Activated CD8-positive, alpha-beta memory T cell treated with anti-CD3 and anti-CD28 coated beads, Interleukin-2, amount 10 ng/mL, durations not matched to agents 7 days and 5 days (primary cell): ENCODE results near the gene DEFB132. TPM values are rescaled to one million over a fixed set of nuclear protein-coding genes. Genes with fewer than 3 reads are reported as not detected.
A peak's percentile ranks its signal among the peaks of the same experiment; 100 is the strongest.

ENCODE experiments used
- ATAC-seq: fragments of 150-1000 bp; cut with Tn5 transposase; one replicate; pipeline ENCODE4 v1.10.0; 2021; ENCODE audit warnings: moderate library complexity
- CTCF ChIA-PET: fragments of 350-600 bp; sonication (Branson Sonifier 250); formaldehyde crosslinking; loops from one replicate; lab custom pipeline; 2021; ENCODE audit warnings: antibody characterized with exemption; lab: Charles Lee
- DNase-seq: peaks from one replicate; pipeline ENCODE4 v3.0.0-alpha.2; 2020
- H3K27ac Mint-ChIP-seq: one replicate; pipeline ENCODE4 v1.8.0; 2021; ENCODE audit warnings: mild to moderate bottlenecking, mixed read lengths
- H3K27me3 Mint-ChIP-seq: one replicate; pipeline ENCODE4 v1.8.0; 2021; ENCODE audit warnings: mixed read lengths
- H3K36me3 Mint-ChIP-seq: one replicate; pipeline ENCODE4 v1.8.0; 2021; ENCODE audit warnings: mild to moderate bottlenecking, mixed read lengths
- H3K4me1 Mint-ChIP-seq: one replicate; pipeline ENCODE4 v1.8.0; 2021; ENCODE audit warnings: mixed read lengths
- H3K4me3 Mint-ChIP-seq: one replicate; pipeline ENCODE4 v1.8.0; 2021; ENCODE audit warnings: mild to moderate bottlenecking, moderate library complexity, mixed read lengths
- H3K9me3 Mint-ChIP-seq: one replicate; pipeline ENCODE4 v1.8.0; 2022; ENCODE audit warnings: low read depth, mixed read lengths
- total RNA-seq, 2 experiments: library from RNA; stranded (reverse); gene quantifications; one replicate each; pipeline ENCODE4 v1.2.3, GENCODE V29; 2021

The DEFB132 gene
- total RNA-seq, 2 experiments from 2014 or later = not detected

DNA sequence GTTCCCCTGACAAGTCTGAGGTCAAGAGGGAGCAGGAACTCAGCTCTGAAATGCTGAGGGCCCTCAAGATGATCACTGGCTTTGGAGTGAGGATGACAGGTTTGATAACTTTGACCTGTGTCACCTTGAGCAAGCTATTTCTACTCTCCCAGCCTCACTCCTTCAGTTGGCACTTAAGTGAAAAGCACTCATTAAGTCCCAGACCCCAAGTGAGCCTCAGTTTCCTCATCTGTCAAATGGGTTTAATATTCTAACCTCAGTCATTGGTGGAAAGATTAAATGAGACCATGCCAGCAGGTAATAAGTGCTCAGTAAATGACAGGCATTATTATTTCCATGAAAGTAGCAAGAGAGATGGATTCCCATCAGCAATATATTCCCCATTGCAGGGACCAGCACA is 14.0 kb downstream of the DEFB132 start:
- DNase-seq = no peak
- Mint-ChIP-seq H3K4me3 (no peak overlapping the region), H3K4me1 (peaks cover 5% of the 10 kb centered on the region), H3K36me3 (peaks cover 3% of the 10 kb centered on the region), H3K27me3 (no peaks in the 10 kb centered on the region), H3K9me3 (no peaks in the 10 kb centered on the region), H3K27ac (no peak overlapping the region)
- CTCF ChIA-PET = no interaction called here
- no peak for ATAC-seq

DNA sequence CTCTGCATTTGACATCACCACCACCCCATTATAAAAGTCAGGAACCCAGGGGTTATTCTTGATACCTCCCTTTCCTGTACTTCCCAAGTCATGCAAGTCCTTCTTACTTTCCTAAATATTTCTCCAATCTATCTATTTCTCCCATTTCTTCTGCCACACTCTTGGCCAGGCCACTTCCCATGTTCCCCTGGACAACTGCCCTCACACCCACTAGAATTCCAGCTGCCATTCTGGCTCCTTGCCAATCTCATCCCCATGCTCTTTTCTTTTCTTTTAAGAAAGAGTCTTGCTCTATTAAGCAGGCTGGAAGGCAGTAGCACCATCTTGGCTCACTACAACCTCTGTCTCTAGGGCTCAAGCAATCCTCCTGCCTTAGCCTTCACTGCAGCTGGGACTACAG is 15.2 kb downstream of the DEFB132 start:
- Mint-ChIP-seq H3K4me1 (no peaks in the 10 kb centered on the region), H3K36me3 (peaks cover 3% of the 10 kb centered on the region), H3K27me3 (no peaks in the 10 kb centered on the region), H3K4me3 (no peak overlapping the region), H3K9me3 (no peaks in the 10 kb centered on the region), H3K27ac (no peak overlapping the region)
- CTCF ChIA-PET = no interaction called here
- ATAC-seq = no peak
- no peak for DNase-seq

DNA sequence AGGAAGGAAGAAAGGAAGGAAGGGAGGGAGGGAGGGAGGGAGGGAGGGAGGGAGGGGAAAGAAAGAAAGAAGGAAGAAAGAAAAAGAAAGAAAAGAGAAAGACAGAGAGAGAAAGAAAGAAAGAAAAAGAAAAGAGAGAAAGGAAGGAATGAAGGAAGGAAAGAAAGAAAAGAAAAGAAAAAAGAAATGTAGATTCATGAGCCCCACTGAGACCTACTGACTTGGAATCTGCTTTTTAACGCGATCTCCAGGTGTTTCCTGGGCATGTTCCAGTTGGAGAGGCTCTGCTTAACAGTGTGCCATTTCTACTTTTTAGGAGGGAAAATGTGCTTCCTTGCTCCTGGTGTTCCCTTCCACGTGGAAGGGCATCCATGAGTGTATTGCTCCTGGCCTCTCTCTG is 16.4 kb downstream of the DEFB132 start:
- ATAC-seq = no peak
- peaks cover 6% of the 10 kb centered on the region for H3K36me3 Mint-ChIP-seq
- CTCF ChIA-PET = no interaction called here
- H3K27me3 Mint-ChIP-seq = no peaks in the 10 kb centered on the region
- H3K4me1 Mint-ChIP-seq = no peaks in the 10 kb centered on the region
- H3K9me3 Mint-ChIP-seq = no peaks in the 10 kb centered on the region
- no peak for DNase-seq
- H3K4me3 Mint-ChIP-seq = no peak overlapping the region
- no peak overlapping the region for H3K27ac Mint-ChIP-seq

DNA sequence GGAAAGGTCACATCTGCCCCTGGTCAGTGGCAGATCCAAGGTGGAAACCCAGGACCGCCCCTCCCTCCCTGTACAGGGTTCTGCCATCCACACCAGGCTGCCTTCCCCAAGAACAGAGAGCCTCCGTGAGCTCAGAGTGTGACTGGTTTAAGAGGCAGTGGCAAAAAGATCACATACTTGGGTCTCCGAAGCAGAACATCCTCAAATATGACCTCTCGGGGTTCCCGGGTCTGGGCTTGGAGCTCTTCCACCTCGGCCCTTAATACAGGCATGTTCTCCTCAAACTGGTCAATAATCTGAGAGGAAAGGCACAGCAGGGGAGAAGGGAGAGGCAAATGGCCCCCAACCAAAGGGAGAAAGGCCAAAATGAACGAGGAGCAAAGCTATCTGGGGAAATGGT is 18.3 kb downstream of the DEFB132 start:
- peaks cover 7% of the 10 kb centered on the region for H3K36me3 Mint-ChIP-seq

DNA sequence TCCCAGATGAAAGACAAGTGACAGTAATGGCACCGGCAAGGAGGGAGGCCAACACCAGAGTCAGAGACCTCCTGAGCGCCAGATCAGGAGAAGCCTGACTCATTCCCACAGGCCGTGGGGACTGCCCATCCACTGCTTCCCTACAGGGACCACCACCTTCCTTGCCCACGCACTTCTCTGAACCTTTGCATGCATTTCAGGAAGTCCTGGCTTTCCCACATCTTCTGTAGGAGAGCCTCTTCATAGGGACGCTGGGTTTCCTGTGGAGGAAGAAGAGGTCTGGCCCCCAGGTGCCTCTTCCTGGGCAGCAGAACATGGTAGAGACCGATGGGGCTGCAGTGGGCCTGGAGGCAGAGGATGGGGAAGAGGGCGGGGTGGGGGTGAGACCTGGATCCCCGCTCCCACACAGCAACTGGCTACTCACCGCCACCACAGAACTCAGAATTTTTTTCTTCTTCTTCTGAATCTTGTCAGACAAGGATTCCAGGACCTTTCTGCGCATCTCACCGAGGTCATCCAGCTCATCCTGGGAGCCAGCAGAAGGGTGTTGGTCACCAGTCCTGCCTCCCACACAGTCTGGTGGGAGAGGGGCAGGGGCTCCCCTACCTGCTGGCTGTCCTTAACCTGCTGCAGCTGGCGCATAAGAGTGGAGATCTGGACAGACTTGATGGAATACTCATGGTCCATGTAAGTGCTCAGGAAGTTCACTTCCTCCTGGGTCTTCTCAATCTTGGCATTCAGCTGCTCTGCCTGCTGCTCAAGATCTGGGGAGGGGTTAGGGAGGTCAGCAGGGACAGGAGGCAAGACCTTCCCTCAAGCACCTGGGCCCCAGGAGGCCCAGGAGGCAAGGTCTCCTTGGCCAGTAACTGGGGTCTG is 19.3 kb downstream of the DEFB132 start:
- CTCF ChIA-PET = interaction anchor here (0.9 kb wide), 1 partner anchor 63 kb away, joined by 3 read pairs; no protein-coding TSS in a partner anchor
- no peaks in the 10 kb centered on the region for H3K4me1 Mint-ChIP-seq
- DNase-seq (peak; percentile 16), ATAC-seq (no peak)
- H3K4me3 Mint-ChIP-seq = no peak overlapping the region
- H3K36me3 Mint-ChIP-seq = peaks cover 9% of the 10 kb centered on the region
- H3K27ac Mint-ChIP-seq = no peak overlapping the region
- no peaks in the 10 kb centered on the region for H3K27me3 Mint-ChIP-seq
- no peaks in the 10 kb centered on the region for H3K9me3 Mint-ChIP-seq

More for the DNA sequence above, 18.3 kb downstream of the DEFB132 start:
- Mint-ChIP-seq H3K4me3 (no peak overlapping the region), H3K4me1 (no peaks in the 10 kb centered on the region), H3K27ac (no peak overlapping the region), H3K27me3 (no peaks in the 10 kb centered on the region), H3K9me3 (no peaks in the 10 kb centered on the region)
- CTCF ChIA-PET = no interaction called here
- ATAC-seq (no peak), DNase-seq (no peak)

DNA sequence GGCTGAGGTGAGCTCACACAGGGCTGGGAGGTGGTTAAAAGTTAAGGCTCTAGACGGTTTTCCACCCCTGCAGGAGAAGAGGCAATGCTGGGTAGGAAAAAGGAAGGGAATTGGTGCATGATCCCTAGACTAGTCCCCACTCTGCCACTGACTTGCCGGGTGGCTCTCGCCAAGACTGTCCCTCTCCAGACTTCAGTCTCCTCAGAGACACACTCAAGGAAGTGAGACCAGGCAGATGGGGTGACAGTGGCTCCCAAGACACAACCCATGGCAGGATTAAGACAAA is 19.9 kb downstream of the DEFB132 start:
- no peak overlapping the region for H3K27ac Mint-ChIP-seq
- DNase-seq (no peak), ATAC-seq (no peak)
- H3K36me3 Mint-ChIP-seq = peaks cover 9% of the 10 kb centered on the region
- no peak overlapping the region for H3K4me3 Mint-ChIP-seq
- CTCF ChIA-PET = interaction anchor here (0.9 kb wide), 1 partner anchor 62 kb away, joined by 3 read pairs; no protein-coding TSS in a partner anchor
- no peaks in the 10 kb centered on the region for H3K4me1 Mint-ChIP-seq
- no peaks in the 10 kb centered on the region for H3K27me3 Mint-ChIP-seq
- H3K9me3 Mint-ChIP-seq = no peaks in the 10 kb centered on the region

DNA sequence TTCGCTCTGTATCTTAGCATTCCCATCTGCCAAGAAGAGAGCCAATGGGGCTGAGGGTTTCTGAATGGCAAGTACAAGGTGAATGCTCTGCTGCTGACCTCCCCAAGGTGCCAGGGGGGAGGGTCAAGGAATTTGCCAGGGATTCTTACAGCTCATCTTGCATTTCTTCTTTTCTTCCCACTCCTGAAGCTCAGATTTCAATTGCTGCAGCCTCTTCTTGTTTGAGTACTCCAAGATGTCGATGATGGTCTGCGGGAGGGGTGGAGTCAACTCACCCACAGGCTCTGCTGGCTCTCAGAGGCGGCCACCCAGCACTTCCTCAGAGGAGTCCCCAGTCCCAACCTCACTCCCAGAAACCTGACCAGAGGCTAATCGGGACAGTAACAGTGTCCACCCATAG is 20.7 kb downstream of the DEFB132 start:
- CTCF ChIA-PET = interaction anchor here (0.9 kb wide), 1 partner anchor 61 kb away, joined by 3 read pairs; no protein-coding TSS in a partner anchor
- H3K27me3 Mint-ChIP-seq = no peaks in the 10 kb centered on the region
- DNase-seq (no peak), ATAC-seq (no peak)
- H3K36me3 Mint-ChIP-seq = peaks cover 9% of the 10 kb centered on the region
- no peaks in the 10 kb centered on the region for H3K9me3 Mint-ChIP-seq
- no peak overlapping the region for H3K27ac Mint-ChIP-seq
- no peaks in the 10 kb centered on the region for H3K4me1 Mint-ChIP-seq
- H3K4me3 Mint-ChIP-seq = no peak overlapping the region

DNA sequence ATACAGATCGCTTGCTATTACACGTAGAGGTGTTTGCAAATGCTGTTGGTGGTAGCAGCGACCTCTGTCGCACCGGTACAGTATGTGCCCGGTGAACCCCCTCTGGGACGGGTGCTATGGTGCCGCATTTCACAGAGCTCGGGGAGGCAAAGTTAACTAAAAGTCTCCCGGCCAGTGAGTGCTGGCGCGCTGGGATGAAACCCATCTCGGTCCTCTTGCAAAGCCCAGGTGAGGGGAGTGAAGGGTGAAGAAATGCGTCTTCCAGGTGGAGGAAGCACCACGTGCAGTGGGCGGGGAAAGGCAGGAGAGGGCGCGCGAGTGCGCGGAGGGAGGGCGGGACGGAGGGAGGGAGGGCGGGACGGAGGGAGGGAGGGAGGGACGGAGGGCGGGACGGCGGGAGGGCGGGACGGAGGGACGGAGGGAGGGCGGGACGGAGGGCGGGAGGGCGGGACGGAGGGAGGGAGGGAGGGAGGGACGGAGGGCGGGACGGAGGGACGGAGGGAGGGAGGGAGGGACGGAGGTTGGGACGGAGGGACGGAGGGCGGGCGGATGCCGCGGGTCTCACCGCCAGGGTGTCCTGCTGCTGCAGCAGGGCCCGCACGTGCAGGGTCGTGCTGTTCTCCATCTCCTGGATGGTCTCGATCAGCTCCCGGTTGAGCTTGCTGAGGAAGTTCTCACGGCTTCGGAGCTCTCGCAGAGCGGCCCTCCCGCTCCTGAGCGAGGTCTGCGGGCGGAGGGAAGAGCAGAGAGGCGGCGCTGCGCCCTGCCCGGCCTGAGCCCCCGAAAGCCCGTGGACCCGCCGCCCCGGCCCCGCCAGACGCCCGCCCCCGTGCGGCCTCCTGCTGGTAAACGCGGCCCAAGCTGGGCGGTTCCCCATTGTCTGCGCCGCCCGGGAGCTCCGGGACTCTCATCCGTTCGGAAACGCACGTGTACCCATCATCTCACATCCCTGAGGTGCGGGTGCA is 21.4 kb downstream of the DEFB132 start:
- Mint-ChIP-seq H3K4me3 (no peak overlapping the region), H3K36me3 (peaks cover 9% of the 10 kb centered on the region), H3K27ac (no peak overlapping the region), H3K9me3 (no peaks in the 10 kb centered on the region), H3K27me3 (no peaks in the 10 kb centered on the region), H3K4me1 (no peaks in the 10 kb centered on the region)
- DNase-seq = no peak
- ATAC-seq = no peak
- CTCF ChIA-PET = no interaction called here

DNA sequence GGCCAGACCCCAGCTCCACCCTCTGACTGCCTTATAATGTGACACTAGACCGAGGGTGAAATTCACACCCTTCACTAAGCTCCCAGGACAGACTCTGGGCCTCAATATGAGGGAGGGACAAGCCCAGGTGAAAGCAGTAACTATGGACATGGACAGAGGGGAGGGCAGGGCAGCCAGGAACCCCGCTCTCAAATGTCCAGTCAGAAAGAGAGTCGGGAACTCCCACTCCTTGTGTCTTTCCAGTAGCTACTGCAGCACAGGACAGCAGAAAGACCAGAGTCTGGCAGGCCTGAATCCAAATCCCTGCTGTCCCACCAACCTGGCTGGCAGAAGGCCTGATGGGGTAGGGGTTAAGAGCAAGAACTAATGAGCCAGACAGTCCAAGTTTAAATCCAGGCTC is 26.6 kb downstream of the DEFB132 start:
- DNase-seq (no peak), ATAC-seq (no peak)
- no peak overlapping the region for H3K27ac Mint-ChIP-seq
- CTCF ChIA-PET = no interaction called here
- no peaks in the 10 kb centered on the region for H3K9me3 Mint-ChIP-seq
- H3K27me3 Mint-ChIP-seq = no peaks in the 10 kb centered on the region
- H3K36me3 Mint-ChIP-seq = peaks cover 4% of the 10 kb centered on the region
- peaks cover 9% of the 10 kb centered on the region for H3K4me1 Mint-ChIP-seq
- no peak overlapping the region for H3K4me3 Mint-ChIP-seq

DNA sequence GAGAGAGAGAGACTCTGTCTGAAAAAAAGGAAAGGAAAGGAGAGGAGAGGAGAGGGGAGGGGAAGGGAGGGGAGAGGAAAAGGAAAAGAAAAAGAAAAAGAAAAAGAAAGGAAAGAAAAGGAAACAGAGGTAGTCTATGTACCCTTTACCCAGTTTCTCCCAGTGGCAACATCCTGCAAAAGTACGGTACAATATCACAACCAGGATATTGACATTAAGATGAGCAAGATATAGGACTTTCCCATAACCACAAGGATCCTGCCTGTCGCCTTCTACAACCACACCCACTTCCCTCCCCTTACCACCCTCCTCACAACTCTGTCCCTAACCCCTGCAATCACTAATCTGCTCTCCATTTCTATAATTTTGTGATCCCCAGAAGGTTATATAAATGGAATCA is 29.0 kb downstream of the DEFB132 start:
- peaks cover 18% of the 10 kb centered on the region for H3K4me1 Mint-ChIP-seq
- H3K9me3 Mint-ChIP-seq = no peaks in the 10 kb centered on the region
- H3K36me3 Mint-ChIP-seq = peaks cover 2% of the 10 kb centered on the region
- ATAC-seq (no peak), DNase-seq (no peak)
- no peak overlapping the region for H3K4me3 Mint-ChIP-seq
- CTCF ChIA-PET = no interaction called here
- no peak overlapping the region for H3K27ac Mint-ChIP-seq
- no peaks in the 10 kb centered on the region for H3K27me3 Mint-ChIP-seq

DNA sequence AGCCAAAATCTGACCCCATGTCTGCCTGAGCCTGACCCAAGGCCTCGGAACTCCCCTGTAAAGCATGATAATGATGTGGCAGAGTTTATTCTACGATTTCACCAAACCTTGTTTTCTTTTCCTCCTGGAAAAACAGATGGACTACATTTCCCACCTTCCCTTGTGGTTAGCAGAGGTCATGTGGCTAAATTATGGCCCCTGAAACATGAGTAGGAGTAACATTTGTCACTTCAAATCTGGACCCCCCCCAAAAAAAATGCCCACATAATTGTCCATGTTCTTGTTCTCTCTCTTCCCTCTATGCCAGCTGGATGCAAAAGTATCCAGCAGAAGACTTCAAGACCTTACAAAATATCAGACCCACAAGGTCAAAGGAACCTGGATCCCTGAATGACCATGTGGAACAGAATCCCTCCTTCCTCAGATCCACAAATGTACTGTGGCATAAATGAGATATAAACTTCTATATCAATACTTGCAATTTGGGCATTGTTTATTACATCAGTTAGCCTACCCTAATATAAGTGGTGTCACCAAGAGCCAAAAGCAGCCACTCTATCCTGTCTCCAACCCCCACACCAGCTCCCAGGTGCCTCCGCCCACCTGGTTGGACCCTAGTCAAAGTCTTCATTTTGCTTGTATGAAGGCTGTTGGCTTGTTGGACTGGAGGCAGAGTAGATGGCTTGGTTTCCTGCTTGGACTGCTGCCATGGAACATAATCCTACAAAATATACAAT is 31.6 kb downstream of the DEFB132 start:
- Mint-ChIP-seq H3K4me3 (no peak overlapping the region), H3K4me1 (peaks cover 18% of the 10 kb centered on the region), H3K27ac (no peak overlapping the region), H3K27me3 (no peaks in the 10 kb centered on the region), H3K36me3 (peaks cover 2% of the 10 kb centered on the region), H3K9me3 (no peaks in the 10 kb centered on the region)
- DNase-seq (no peak), ATAC-seq (no peak)
- CTCF ChIA-PET = interaction anchor here (1.5 kb wide), 1 partner anchor 41 kb away, joined by 7 read pairs; no protein-coding TSS in a partner anchor

DNA sequence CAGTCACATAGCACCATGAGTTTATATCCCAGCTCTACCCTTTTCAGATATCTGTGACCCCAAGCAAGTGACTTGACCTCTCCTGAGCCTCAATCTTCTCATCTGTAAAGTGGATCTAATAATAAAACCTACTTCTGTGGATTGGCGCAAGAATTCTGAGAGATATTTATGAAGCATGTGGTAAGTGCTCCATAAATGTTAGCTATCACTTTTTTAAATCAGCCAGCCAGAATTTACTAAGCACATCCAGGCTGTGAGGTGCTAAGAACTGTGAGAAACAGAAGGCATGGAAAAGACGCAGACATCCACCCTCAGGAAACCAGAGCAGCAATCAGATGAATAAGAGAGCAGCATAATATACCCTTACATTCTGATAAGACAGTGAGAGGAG is 32.2 kb downstream of the DEFB132 start:
- H3K9me3 Mint-ChIP-seq = no peaks in the 10 kb centered on the region
- H3K4me1 Mint-ChIP-seq = peaks cover 18% of the 10 kb centered on the region
- H3K4me3 Mint-ChIP-seq = no peak overlapping the region
- H3K27me3 Mint-ChIP-seq = no peaks in the 10 kb centered on the region
- peaks cover 2% of the 10 kb centered on the region for H3K36me3 Mint-ChIP-seq
- DNase-seq = no peak
- no peak for ATAC-seq
- CTCF ChIA-PET = interaction anchor here (1.5 kb wide), 1 partner anchor 40 kb away, joined by 7 read pairs; no protein-coding TSS in a partner anchor
- H3K27ac Mint-ChIP-seq = no peak overlapping the region
